ENCODE results near the gene PARN.

Gene PARN

GRCh38 chr16:14494396-14494966 lies 135.6 kb downstream of the PARN start:
- Mint-ChIP-seq H3K9me3 (no peaks in the 10 kb centered on the region), H3K27ac (no peak overlapping the region), H3K27me3 (no peaks in the 10 kb centered on the region)

GRCh38 chr16:14493791-14494190 lies 136.3 kb downstream of the PARN start:
- Mint-ChIP-seq H3K9me3 (no peaks in the 10 kb centered on the region), H3K4me1 (ENCODE audit: low read depth) (peaks cover 17% of the 10 kb centered on the region), H3K27ac (no peak overlapping the region), H3K27me3 (no peaks in the 10 kb centered on the region), H3K4me3 (no peak overlapping the region), H3K36me3 (ENCODE audit: low read depth) (peaks cover 22% of the 10 kb centered on the region)

More at GRCh38 chr16:14494396-14494966, 135.6 kb downstream of the PARN start:
- H3K4me3 Mint-ChIP-seq, result no peak overlapping the region
- peaks cover 10% of the 10 kb centered on the region for H3K4me1 Mint-ChIP-seq (ENCODE audit: low read depth)
- H3K36me3 Mint-ChIP-seq (ENCODE audit: low read depth), result peaks cover 18% of the 10 kb centered on the region

- no peak overlapping the region for H3K27ac Mint-ChIP-seq
- H3K4me1 Mint-ChIP-seq (ENCODE audit: low read depth), result peaks cover 27% of the 10 kb centered on the region
- no peaks in the 10 kb centered on the region for H3K9me3 Mint-ChIP-seq
- no peak overlapping the region for H3K4me3 Mint-ChIP-seq
- no peaks in the 10 kb centered on the region for H3K27me3 Mint-ChIP-seq
- H3K36me3 Mint-ChIP-seq (ENCODE audit: low read depth), result peaks cover 24% of the 10 kb centered on the region
Observed at GRCh38 chr16:14492614-14493013, 137.4 kb downstream of the PARN start.

GRCh38 chr16:14491861-14492529 lies 138.1 kb downstream of the PARN start:
- Mint-ChIP-seq H3K27ac (no peak overlapping the region), H3K4me3 (no peak overlapping the region), H3K9me3 (no peaks in the 10 kb centered on the region), H3K36me3 (ENCODE audit: low read depth) (peaks cover 22% of the 10 kb centered on the region), H3K27me3 (no peaks in the 10 kb centered on the region), H3K4me1 (ENCODE audit: low read depth) (peaks cover 29% of the 10 kb centered on the region)

GRCh38 chr16:14490235-14490634 lies 139.8 kb downstream of the PARN start:
- H3K36me3 Mint-ChIP-seq (ENCODE audit: low read depth), result peaks cover 15% of the 10 kb centered on the region
- H3K27me3 Mint-ChIP-seq, result no peaks in the 10 kb centered on the region
- no peak overlapping the region for H3K4me3 Mint-ChIP-seq
- peaks cover 29% of the 10 kb centered on the region for H3K4me1 Mint-ChIP-seq (ENCODE audit: low read depth)
- H3K9me3 Mint-ChIP-seq, result no peaks in the 10 kb centered on the region
- H3K27ac Mint-ChIP-seq, result no peak overlapping the region

- H3K4me1 Mint-ChIP-seq (ENCODE audit: low read depth), result peaks cover 29% of the 10 kb centered on the region
- H3K4me3 Mint-ChIP-seq, result no peak overlapping the region
- H3K36me3 Mint-ChIP-seq (ENCODE audit: low read depth), result peaks cover 10% of the 10 kb centered on the region
- no peaks in the 10 kb centered on the region for H3K27me3 Mint-ChIP-seq
- H3K9me3 Mint-ChIP-seq, result no peaks in the 10 kb centered on the region
- H3K27ac Mint-ChIP-seq, result no peak overlapping the region
Observed at GRCh38 chr16:14489460-14489859, 140.6 kb downstream of the PARN start.

GRCh38 chr16:14487579-14487978 lies 142.5 kb downstream of the PARN start:
- no peak overlapping the region for H3K4me3 Mint-ChIP-seq
- H3K36me3 Mint-ChIP-seq (ENCODE audit: low read depth), result peaks cover 14% of the 10 kb centered on the region
- no peaks in the 10 kb centered on the region for H3K27me3 Mint-ChIP-seq
- no peak overlapping the region for H3K27ac Mint-ChIP-seq
- H3K9me3 Mint-ChIP-seq, result no peaks in the 10 kb centered on the region
- H3K4me1 Mint-ChIP-seq (ENCODE audit: low read depth), result peaks cover 25% of the 10 kb centered on the region

GRCh38 chr16:14486520-14487303 lies 143.3 kb downstream of the PARN start:
- no peaks in the 10 kb centered on the region for H3K27me3 Mint-ChIP-seq
- H3K27ac Mint-ChIP-seq, result no peak overlapping the region
- H3K9me3 Mint-ChIP-seq, result no peaks in the 10 kb centered on the region
- no peak overlapping the region for H3K4me3 Mint-ChIP-seq
- peaks cover 20% of the 10 kb centered on the region for H3K4me1 Mint-ChIP-seq (ENCODE audit: low read depth)
- peaks cover 21% of the 10 kb centered on the region for H3K36me3 Mint-ChIP-seq (ENCODE audit: low read depth)

GRCh38 chr16:14485811-14486519 lies 144.1 kb downstream of the PARN start:
- no peak overlapping the region for H3K27ac Mint-ChIP-seq
- H3K4me3 Mint-ChIP-seq, result no peak overlapping the region
- H3K36me3 Mint-ChIP-seq (ENCODE audit: low read depth), result peaks cover 29% of the 10 kb centered on the region
- no peaks in the 10 kb centered on the region for H3K27me3 Mint-ChIP-seq
- peaks cover 20% of the 10 kb centered on the region for H3K4me1 Mint-ChIP-seq (ENCODE audit: low read depth)
- H3K9me3 Mint-ChIP-seq, result no peaks in the 10 kb centered on the region

GRCh38 chr16:14485121-14485551 lies 144.9 kb downstream of the PARN start:
- Mint-ChIP-seq H3K4me1 (ENCODE audit: low read depth) (peaks cover 20% of the 10 kb centered on the region), H3K27ac (no peak overlapping the region), H3K9me3 (no peaks in the 10 kb centered on the region), H3K4me3 (no peak overlapping the region), H3K27me3 (no peaks in the 10 kb centered on the region), H3K36me3 (ENCODE audit: low read depth) (peaks cover 36% of the 10 kb centered on the region)

GRCh38 chr16:14483819-14484385 lies 146.2 kb downstream of the PARN start:
- H3K27me3 Mint-ChIP-seq, result no peaks in the 10 kb centered on the region
- no peak overlapping the region for H3K4me3 Mint-ChIP-seq
- peaks cover 45% of the 10 kb centered on the region for H3K36me3 Mint-ChIP-seq (ENCODE audit: low read depth)
- peaks cover 13% of the 10 kb centered on the region for H3K4me1 Mint-ChIP-seq (ENCODE audit: low read depth)
- no peak overlapping the region for H3K27ac Mint-ChIP-seq
- no peaks in the 10 kb centered on the region for H3K9me3 Mint-ChIP-seq

GRCh38 chr16:14476183-14476582 lies 153.9 kb downstream of the PARN start:
- no peaks in the 10 kb centered on the region for H3K9me3 Mint-ChIP-seq
- no peaks in the 10 kb centered on the region for H3K27me3 Mint-ChIP-seq
- H3K36me3 Mint-ChIP-seq (ENCODE audit: low read depth), result peaks cover 40% of the 10 kb centered on the region
- no peaks in the 10 kb centered on the region for H3K4me1 Mint-ChIP-seq (ENCODE audit: low read depth)
- H3K27ac Mint-ChIP-seq, result no peak overlapping the region
- no peak overlapping the region for H3K4me3 Mint-ChIP-seq

- Mint-ChIP-seq H3K36me3 (ENCODE audit: low read depth) (peaks cover 39% of the 10 kb centered on the region), H3K27ac (no peak overlapping the region), H3K4me1 (ENCODE audit: low read depth) (no peaks in the 10 kb centered on the region), H3K27me3 (no peaks in the 10 kb centered on the region), H3K4me3 (no peak overlapping the region), H3K9me3 (no peaks in the 10 kb centered on the region)
Observed at GRCh38 chr16:14475370-14476139, 154.5 kb downstream of the PARN start.

- Mint-ChIP-seq H3K4me1 (ENCODE audit: low read depth) (no peaks in the 10 kb centered on the region), H3K36me3 (ENCODE audit: low read depth) (peaks cover 19% of the 10 kb centered on the region), H3K27ac (no peak overlapping the region), H3K9me3 (no peaks in the 10 kb centered on the region), H3K4me3 (no peak overlapping the region), H3K27me3 (no peaks in the 10 kb centered on the region)
Observed at GRCh38 chr16:14473488-14473887, 156.6 kb downstream of the PARN start.

Measured in stimulated activated naive CD8-positive, alpha-beta T cell treated with anti-CD3 and anti-CD28 coated beads, Interleukin-15, Interleukin-2, amounts not matched to agents 100 ng/mL and 50 ng/mL, for 24 hours (primary cell).